Measurements from ENCODE around the gene MROH2A.

- no peak for TF ChIP-seq EZH2phosphoT487 (IDR thresholded peaks at IDR 0.05; ENCODE audit: insufficient read depth, low read depth)
- TF ChIP-seq EZH2 (IDR thresholded peaks at IDR 0.05; ENCODE audit: insufficient read depth, poor library complexity, severe bottlenecking): no peak
Observed at GRCh38 chr2:233818639-233819621, 40.8 kb downstream of the MROH2A start.
